ENCODE data around the gene INSM1. TPM values are rescaled to one million over a fixed set of nuclear protein-coding genes. Genes with fewer than 3 reads are reported as not detected.

The INSM1 gene
- total RNA-seq, 1 experiment from 2014 or later = 0.07 TPM

DNA sequence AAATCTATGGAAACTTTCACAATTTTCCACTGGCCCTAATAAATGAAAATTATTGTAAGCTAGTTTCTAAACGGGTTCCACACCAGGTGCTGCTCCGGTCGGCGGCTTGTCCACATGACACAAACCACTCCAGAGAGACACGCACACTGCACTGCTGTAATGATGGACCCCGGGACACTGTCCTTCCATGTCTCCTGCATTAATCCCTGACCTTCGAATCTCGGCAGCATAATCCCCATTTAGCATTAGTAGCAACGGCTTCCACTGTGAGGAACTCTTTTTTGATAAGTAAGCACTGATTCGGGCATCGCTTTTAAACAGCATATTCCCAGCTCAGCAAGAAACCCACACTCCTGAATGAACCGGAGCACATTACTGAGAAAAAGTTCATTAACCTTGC, 43.5 kb downstream of the INSM1 start:
- H3K27me3 ChIP-seq (ENCODE audit: insufficient read depth, low read length) = no peaks in the 10 kb centered on the region
- H3K9ac ChIP-seq (ENCODE audit: low read length) = no peak overlapping the region
- H3K79me2 ChIP-seq (ENCODE audit: insufficient read depth, low read length) = no peaks in the 10 kb centered on the region
- H2AFZ ChIP-seq (ENCODE audit: low read depth, low read length, poor library complexity, severe bottlenecking) = no peak overlapping the region
- ATAC-seq (no peak), DNase-seq (ENCODE audit: low read depth, low spot score) (no peak)
- intact Hi-C loops (cut with micrococcal nuclease) = no loop called here
- no peaks in the 10 kb centered on the region for H3K9me2 ChIP-seq (ENCODE audit: insufficient read depth)
- H3K4me2 ChIP-seq (ENCODE audit: low read length) = no peak overlapping the region
- H4K20me1 ChIP-seq (ENCODE audit: insufficient read depth) = no peaks in the 10 kb centered on the region
- ChIA-PET POLR2A (no interaction called here), CTCF (no interaction called here), RAD21 (ENCODE audit: low non-redundant PET in 1 of 2, low total read pairs in 2 of 2, uncharacterized antibody in 2 of 2, unreplicated experiment in 2 of 2) (no interaction called here)
- no peak overlapping the region for H3K4me3 ChIP-seq (replicated peaks in 1 of 2; ENCODE audit: low read depth in 1 of 2, low read length in 2 of 2)
- H3K27ac ChIP-seq (ENCODE audit: low read depth, low read length) = no peak overlapping the region
- no peaks in the 10 kb centered on the region for H3K4me1 ChIP-seq (ENCODE audit: control insufficient read depth in 1 of 2, insufficient read depth in 2 of 2, low read length in 2 of 2)
- TF ChIP-seq FOSL1 (IDR thresholded peaks at IDR 0.05; ENCODE audit: low read depth) = no peak
- TF ChIP-seq, protein P1, sequence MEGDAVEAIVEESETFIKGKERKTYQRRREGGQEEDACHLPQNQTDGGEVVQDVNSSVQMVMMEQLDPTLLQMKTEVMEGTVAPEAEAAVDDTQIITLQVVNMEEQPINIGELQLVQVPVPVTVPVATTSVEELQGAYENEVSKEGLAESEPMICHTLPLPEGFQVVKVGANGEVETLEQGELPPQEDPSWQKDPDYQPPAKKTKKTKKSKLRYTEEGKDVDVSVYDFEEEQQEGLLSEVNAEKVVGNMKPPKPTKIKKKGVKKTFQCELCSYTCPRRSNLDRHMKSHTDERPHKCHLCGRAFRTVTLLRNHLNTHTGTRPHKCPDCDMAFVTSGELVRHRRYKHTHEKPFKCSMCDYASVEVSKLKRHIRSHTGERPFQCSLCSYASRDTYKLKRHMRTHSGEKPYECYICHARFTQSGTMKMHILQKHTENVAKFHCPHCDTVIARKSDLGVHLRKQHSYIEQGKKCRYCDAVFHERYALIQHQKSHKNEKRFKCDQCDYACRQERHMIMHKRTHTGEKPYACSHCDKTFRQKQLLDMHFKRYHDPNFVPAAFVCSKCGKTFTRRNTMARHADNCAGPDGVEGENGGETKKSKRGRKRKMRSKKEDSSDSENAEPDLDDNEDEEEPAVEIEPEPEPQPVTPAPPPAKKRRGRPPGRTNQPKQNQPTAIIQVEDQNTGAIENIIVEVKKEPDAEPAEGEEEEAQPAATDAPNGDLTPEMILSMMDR (IDR thresholded peaks at IDR 0.05 in 2 of 3, conservative IDR thresholded peaks at IDR 0.05 in 1 of 3; ENCODE audit: borderline replicate concordance in 1 of 3, insufficient read depth in 1 of 3, low read depth in 2 of 3, low read length in 2 of 3) = no peak
- TF ChIP-seq, protein P2, sequence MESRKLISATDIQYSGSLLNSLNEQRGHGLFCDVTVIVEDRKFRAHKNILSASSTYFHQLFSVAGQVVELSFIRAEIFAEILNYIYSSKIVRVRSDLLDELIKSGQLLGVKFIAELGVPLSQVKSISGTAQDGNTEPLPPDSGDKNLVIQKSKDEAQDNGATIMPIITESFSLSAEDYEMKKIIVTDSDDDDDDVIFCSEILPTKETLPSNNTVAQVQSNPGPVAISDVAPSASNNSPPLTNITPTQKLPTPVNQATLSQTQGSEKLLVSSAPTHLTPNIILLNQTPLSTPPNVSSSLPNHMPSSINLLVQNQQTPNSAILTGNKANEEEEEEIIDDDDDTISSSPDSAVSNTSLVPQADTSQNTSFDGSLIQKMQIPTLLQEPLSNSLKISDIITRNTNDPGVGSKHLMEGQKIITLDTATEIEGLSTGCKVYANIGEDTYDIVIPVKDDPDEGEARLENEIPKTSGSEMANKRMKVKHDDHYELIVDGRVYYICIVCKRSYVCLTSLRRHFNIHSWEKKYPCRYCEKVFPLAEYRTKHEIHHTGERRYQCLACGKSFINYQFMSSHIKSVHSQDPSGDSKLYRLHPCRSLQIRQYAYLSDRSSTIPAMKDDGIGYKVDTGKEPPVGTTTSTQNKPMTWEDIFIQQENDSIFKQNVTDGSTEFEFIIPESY (IDR thresholded peaks at IDR 0.05; ENCODE audit: extremely low read depth, insufficient replicate concordance, low read length) = no peak
- TF ChIP-seq EGR1 (IDR thresholded peaks at IDR 0.05; ENCODE audit: low read depth) = no peak
- TF ChIP-seq, protein P3, sequence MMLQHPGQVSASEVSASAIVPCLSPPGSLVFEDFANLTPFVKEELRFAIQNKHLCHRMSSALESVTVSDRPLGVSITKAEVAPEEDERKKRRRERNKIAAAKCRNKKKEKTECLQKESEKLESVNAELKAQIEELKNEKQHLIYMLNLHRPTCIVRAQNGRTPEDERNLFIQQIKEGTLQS (IDR thresholded peaks at IDR 0.05) = no peak
- no peak for TF ChIP-seq CEBPB (IDR thresholded peaks at IDR 0.05; ENCODE audit: low read depth)
- no peak for TF ChIP-seq ZNF274 (IDR thresholded peaks at IDR 0.05; ENCODE audit: low read depth, low read length)
- TF ChIP-seq POLR2AphosphoS5 (IDR thresholded peaks at IDR 0.05; ENCODE audit: low read depth, low read length) = no peak
- TF ChIP-seq SP1 (IDR thresholded peaks at IDR 0.05; ENCODE audit: low read depth) = no peak
- TF ChIP-seq ELF1 (IDR thresholded peaks at IDR 0.05; ENCODE audit: borderline replicate concordance, low read depth) = no peak
- TF ChIP-seq, protein P4, sequence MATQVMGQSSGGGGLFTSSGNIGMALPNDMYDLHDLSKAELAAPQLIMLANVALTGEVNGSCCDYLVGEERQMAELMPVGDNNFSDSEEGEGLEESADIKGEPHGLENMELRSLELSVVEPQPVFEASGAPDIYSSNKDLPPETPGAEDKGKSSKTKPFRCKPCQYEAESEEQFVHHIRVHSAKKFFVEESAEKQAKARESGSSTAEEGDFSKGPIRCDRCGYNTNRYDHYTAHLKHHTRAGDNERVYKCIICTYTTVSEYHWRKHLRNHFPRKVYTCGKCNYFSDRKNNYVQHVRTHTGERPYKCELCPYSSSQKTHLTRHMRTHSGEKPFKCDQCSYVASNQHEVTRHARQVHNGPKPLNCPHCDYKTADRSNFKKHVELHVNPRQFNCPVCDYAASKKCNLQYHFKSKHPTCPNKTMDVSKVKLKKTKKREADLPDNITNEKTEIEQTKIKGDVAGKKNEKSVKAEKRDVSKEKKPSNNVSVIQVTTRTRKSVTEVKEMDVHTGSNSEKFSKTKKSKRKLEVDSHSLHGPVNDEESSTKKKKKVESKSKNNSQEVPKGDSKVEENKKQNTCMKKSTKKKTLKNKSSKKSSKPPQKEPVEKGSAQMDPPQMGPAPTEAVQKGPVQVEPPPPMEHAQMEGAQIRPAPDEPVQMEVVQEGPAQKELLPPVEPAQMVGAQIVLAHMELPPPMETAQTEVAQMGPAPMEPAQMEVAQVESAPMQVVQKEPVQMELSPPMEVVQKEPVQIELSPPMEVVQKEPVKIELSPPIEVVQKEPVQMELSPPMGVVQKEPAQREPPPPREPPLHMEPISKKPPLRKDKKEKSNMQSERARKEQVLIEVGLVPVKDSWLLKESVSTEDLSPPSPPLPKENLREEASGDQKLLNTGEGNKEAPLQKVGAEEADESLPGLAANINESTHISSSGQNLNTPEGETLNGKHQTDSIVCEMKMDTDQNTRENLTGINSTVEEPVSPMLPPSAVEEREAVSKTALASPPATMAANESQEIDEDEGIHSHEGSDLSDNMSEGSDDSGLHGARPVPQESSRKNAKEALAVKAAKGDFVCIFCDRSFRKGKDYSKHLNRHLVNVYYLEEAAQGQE (IDR thresholded peaks at IDR 0.05; ENCODE audit: low read depth) = no peak
- TF ChIP-seq, protein P5, sequence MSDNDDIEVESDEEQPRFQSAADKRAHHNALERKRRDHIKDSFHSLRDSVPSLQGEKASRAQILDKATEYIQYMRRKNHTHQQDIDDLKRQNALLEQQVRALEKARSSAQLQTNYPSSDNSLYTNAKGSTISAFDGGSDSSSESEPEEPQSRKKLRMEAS (IDR thresholded peaks at IDR 0.05) = no peak
- TF ChIP-seq ZFX (IDR thresholded peaks at IDR 0.05) = no peak
- no peak for TF ChIP-seq EZH2phosphoT487 (IDR thresholded peaks at IDR 0.05; ENCODE audit: borderline replicate concordance)
- no peaks in the 10 kb centered on the region for H3K9me3 ChIP-seq (ENCODE audit: control insufficient read depth in 1 of 2, insufficient read depth in 1 of 2, low read depth in 1 of 2, low read length in 2 of 2)
- BruUV-seq (replicated peaks) = no TSS peak
- no peaks in the 10 kb centered on the region for H3K36me3 ChIP-seq (ENCODE audit: control insufficient read depth in 1 of 2, insufficient read depth in 2 of 2, low read length in 2 of 2)
